H9 (cell line): ENCODE data around the gene RNU1-3. TPM values are rescaled to one million over a fixed set of nuclear protein-coding genes. Genes with fewer than 3 reads are reported as not detected.
A peak's percentile ranks its signal among the peaks of the same experiment; 100 is the strongest.
"Not testable (repeated sequence)": the region's sequence is repeated elsewhere in the genome, so short reads cannot be mapped to it uniquely, and the experiment has no call there.

Experiments used
- DNase-seq: peaks from one replicate; pipeline ENCODE4 v3.0.0-alpha.2; 2017
- H2AFZ ChIP-seq: one replicate; pipeline ENCODE4 v1.6.1; 2013; ENCODE audit warnings: mild to moderate bottlenecking, low read length, control low read depth, moderate library complexity
- H2AK5ac ChIP-seq: 2 replicates; pipeline ENCODE4 v1.6.1; 2013; ENCODE audit warnings: low read length, control low read depth, mixed read lengths; ENCODE audit not compliant: insufficient read length
- H2BK120ac ChIP-seq: one replicate; pipeline ENCODE4 v1.6.1; 2013; ENCODE audit warnings: low read depth, mild to moderate bottlenecking, low read length, control low read depth, inconsistent platforms; ENCODE audit not compliant: poor library complexity, severe bottlenecking
- H2BK12ac ChIP-seq: 2 replicates; pipeline ENCODE4 v1.6.1; 2013; ENCODE audit warnings: low read length, control low read depth, mixed read lengths, low read depth; ENCODE audit not compliant: insufficient read length
- H2BK15ac ChIP-seq: 2 replicates; pipeline ENCODE4 v1.6.1; 2013; ENCODE audit warnings: low read depth, low read length, control low read depth
- H2BK20ac ChIP-seq: one replicate; pipeline ENCODE4 v1.6.1; 2013; ENCODE audit warnings: low read depth, mild to moderate bottlenecking, low read length, control low read depth, inconsistent platforms; ENCODE audit not compliant: poor library complexity, severe bottlenecking
- H2BK5ac ChIP-seq: 2 replicates; pipeline ENCODE4 v1.6.1; 2013; ENCODE audit warnings: low read length, control low read depth, mixed read lengths; ENCODE audit not compliant: insufficient read length
- H3K14ac ChIP-seq: 2 replicates; pipeline ENCODE4 v1.6.1; 2013; ENCODE audit warnings: low read length, control low read depth; ENCODE audit not compliant: insufficient read depth
- H3K18ac ChIP-seq: 2 replicates; pipeline ENCODE4 v1.6.1; 2013; ENCODE audit warnings: low read depth, mild to moderate bottlenecking, mixed read lengths, low read length, control low read depth; ENCODE audit not compliant: insufficient read length
- H3K23ac ChIP-seq: 2 replicates; pipeline ENCODE4 v1.6.1; 2013; ENCODE audit warnings: low read length, control low read depth, mixed read lengths, low read depth; ENCODE audit not compliant: insufficient read length
- H3K23me2 ChIP-seq: 2 replicates; pipeline ENCODE4 v1.6.1; 2013; ENCODE audit warnings: low read depth, mild to moderate bottlenecking, mixed read lengths, low read length, control low read depth; ENCODE audit not compliant: insufficient read length, poor library complexity, severe bottlenecking
- H3K27ac ChIP-seq: 2 replicates; pipeline ENCODE4 v1.5.1; 2013; ENCODE audit warnings: low read length, control low read depth, mixed read lengths, low read depth; ENCODE audit not compliant: insufficient read length
- H3K27me3 ChIP-seq: 2 replicates; pipeline ENCODE4 v1.6.1; 2013; ENCODE audit warnings: low read length, control low read depth, inconsistent platforms; ENCODE audit not compliant: insufficient read depth
- H3K4ac ChIP-seq: 2 replicates; pipeline ENCODE4 v1.6.1; 2013; ENCODE audit warnings: low read depth, mild to moderate bottlenecking, control low read depth, inconsistent platforms, low read length, moderate library complexity
- H3K4me1 ChIP-seq: 2 replicates; pipeline ENCODE4 v1.6.1; 2013; ENCODE audit warnings: low read length, control low read depth, inconsistent platforms; ENCODE audit not compliant: insufficient read depth
- H3K4me2 ChIP-seq: 2 replicates; pipeline ENCODE4 v1.6.1; 2013; ENCODE audit warnings: low read length, control low read depth, mixed read lengths; ENCODE audit not compliant: insufficient read length, insufficient read depth
- H3K56ac ChIP-seq: 2 replicates; pipeline ENCODE4 v1.6.1; 2013; ENCODE audit warnings: low read depth, mild to moderate bottlenecking, mixed read lengths, low read length, control low read depth; ENCODE audit not compliant: insufficient read length
- H3K79me1 ChIP-seq: 2 replicates; pipeline ENCODE4 v1.6.1; 2013; ENCODE audit warnings: low read depth, mild to moderate bottlenecking, moderate library complexity, low read length, control low read depth, inconsistent platforms; ENCODE audit not compliant: insufficient read depth, poor library complexity, severe bottlenecking
- H3K79me2 ChIP-seq: 2 replicates; pipeline ENCODE4 v1.6.1; 2013; ENCODE audit warnings: low read length, control low read depth, inconsistent platforms; ENCODE audit not compliant: insufficient read depth
- H3K9ac ChIP-seq: 2 replicates; pipeline ENCODE4 v1.6.1; 2013; ENCODE audit warnings: low read length, control low read depth, mixed read lengths; ENCODE audit not compliant: insufficient read length; ENCODE audit errors: extremely low read depth
- H3K9me3 ChIP-seq: one replicate; pipeline ENCODE4 v1.6.1; 2013; ENCODE audit warnings: low read depth, low read length, inconsistent platforms; ENCODE audit not compliant: control insufficient read depth
- H3T11ph ChIP-seq: one replicate; pipeline ENCODE4 v1.6.1; 2013; ENCODE audit warnings: mild to moderate bottlenecking, low read length, control low read depth, inconsistent platforms
- H4K20me1 ChIP-seq: one replicate; pipeline ENCODE4 v1.6.1; 2013; ENCODE audit not compliant: control insufficient read depth, insufficient read length, insufficient read depth
- H4K5ac ChIP-seq: 2 replicates; pipeline ENCODE4 v1.6.1; 2013; ENCODE audit warnings: low read depth, mild to moderate bottlenecking, mixed read lengths, low read length, control low read depth; ENCODE audit not compliant: insufficient read length
- H4K8ac ChIP-seq: replicated peaks from 2 replicates; pipeline ENCODE4 v1.6.1; 2013; ENCODE audit warnings: low read length, control low read depth, mixed read lengths, low read depth; ENCODE audit not compliant: insufficient read length
- H4K91ac ChIP-seq: 2 replicates; pipeline ENCODE4 v1.6.1; 2013; ENCODE audit warnings: low read depth, mild to moderate bottlenecking, moderate library complexity, mixed read lengths, low read length, control low read depth; ENCODE audit not compliant: insufficient read length
- H3K27ac Mint-ChIP-seq, 3 experiments: 2 replicates in 2 of 3; 3 replicates in 1 of 3; pipeline ENCODE4 v1.8.0; 2020 to 2021; ENCODE audit warnings: mixed read lengths in 3 of 3, mild to moderate bottlenecking in 1 of 3, moderate library complexity in 1 of 3
- H3K27me3 Mint-ChIP-seq: 2 replicates; pipeline ENCODE4 v1.8.0; 2021; ENCODE audit warnings: low read depth, mild to moderate bottlenecking, moderate library complexity, mixed read lengths
- H3K36me3 Mint-ChIP-seq, 3 experiments: 2 replicates in 2 of 3; 3 replicates in 1 of 3; pipeline ENCODE4 v1.8.0; 2020 to 2021; ENCODE audit warnings: low read depth in 3 of 3, mixed read lengths in 3 of 3; ENCODE audit not compliant: insufficient read depth in 1 of 3
- H3K4me1 Mint-ChIP-seq, 2 experiments: 2 replicates each; pipeline ENCODE4 v1.8.0; 2020; ENCODE audit warnings: mixed read lengths in 2 of 2
- H3K4me3 Mint-ChIP-seq, 2 experiments: 2 replicates in 1 of 2; 3 replicates in 1 of 2; pipeline ENCODE4 v1.8.0; 2020 to 2021; ENCODE audit warnings: mild to moderate bottlenecking in 2 of 2, mixed read lengths in 2 of 2, moderate library complexity in 1 of 2
- H3K9me3 Mint-ChIP-seq, 2 experiments: 2 replicates in 1 of 2; 3 replicates in 1 of 2; pipeline ENCODE4 v1.8.0; 2020; ENCODE audit warnings: mild to moderate bottlenecking in 2 of 2, mixed read lengths in 2 of 2, moderate library complexity in 1 of 2
- CTCF ChIP-seq: fragments of 200-600 bp; sonication (generic); conservative IDR thresholded peaks from 3 replicates; pipeline ENCODE4 v1.8.0; 2021; ENCODE audit warnings: antibody characterized with exemption, mild to moderate bottlenecking
- WGBS: extraction: QIAGEN DNeasy Blood & Tissue Kit; methylation state at CpG from one replicate; pipeline ENCODE4 v1.1.7; 2013; ENCODE audit warnings: missing lambda C conversion rate, low lambda C conversion rate, mixed read lengths; ENCODE audit not compliant: insufficient read length; ENCODE audit errors: extremely low coverage; 5-methylcytosine and 5-hydroxymethylcytosine counted together
- total RNA-seq: library from RNA; stranded (reverse); gene quantifications from 2 replicates; pipeline ENCODE4 v1.2.1, GENCODE V29; 2021

The RNU1-3 gene
- total RNA-seq, 1 experiment from 2014 or later: 2,051 TPM

GRCh38 chr1:16684738-16685337 is 18.1 kb upstream of the RNU1-3 start:
- H3K4me1 Mint-ChIP-seq, H2BK20ac ChIP-seq, H2BK15ac ChIP-seq, H3K4me1 ChIP-seq, H2AFZ ChIP-seq, H3K27ac ChIP-seq, H3K18ac ChIP-seq, H3K27ac Mint-ChIP-seq, H3K9me3 ChIP-seq, H4K8ac ChIP-seq, H3K9ac ChIP-seq, H2BK5ac ChIP-seq, H2BK12ac ChIP-seq, H2AK5ac ChIP-seq, H3K79me1 ChIP-seq, H3K56ac ChIP-seq, DNase-seq, H2BK120ac ChIP-seq, H3K27me3 ChIP-seq, H3K14ac ChIP-seq, H4K5ac ChIP-seq, H3K23me2 ChIP-seq, H3K79me2 ChIP-seq, H3K4ac ChIP-seq, H3K4me3 Mint-ChIP-seq, H3K9me3 Mint-ChIP-seq, H4K20me1 ChIP-seq, H3T11ph ChIP-seq, H3K27me3 Mint-ChIP-seq, H4K91ac ChIP-seq, H3K23ac ChIP-seq, H3K36me3 Mint-ChIP-seq, H3K4me2 ChIP-seq: not testable (repeated sequence)
- peak; percentile 55 for TF ChIP-seq CTCF
- no CpG with 5 or more reads among the region's 4 CpGs for WGBS

- not testable (repeated sequence) for H4K8ac ChIP-seq, H2AFZ ChIP-seq, H4K20me1 ChIP-seq, H3K9me3 Mint-ChIP-seq, H2BK20ac ChIP-seq, H3K56ac ChIP-seq, H4K5ac ChIP-seq, H2AK5ac ChIP-seq, H3K9me3 ChIP-seq, H3K27me3 Mint-ChIP-seq, H2BK12ac ChIP-seq, H4K91ac ChIP-seq, H3K27ac Mint-ChIP-seq, H3K14ac ChIP-seq, H3K27me3 ChIP-seq, H3K4me1 Mint-ChIP-seq, H3K79me1 ChIP-seq, H3K4me2 ChIP-seq, H3K27ac ChIP-seq, H3K79me2 ChIP-seq, H3K18ac ChIP-seq, H3T11ph ChIP-seq, H3K23me2 ChIP-seq, H3K9ac ChIP-seq, H3K36me3 Mint-ChIP-seq, DNase-seq, H2BK120ac ChIP-seq, H3K4ac ChIP-seq, H3K23ac ChIP-seq, H3K4me1 ChIP-seq, H2BK5ac ChIP-seq, H2BK15ac ChIP-seq, H3K4me3 Mint-ChIP-seq
- WGBS: no CpG with 5 or more reads among the region's 2 CpGs
These were observed 17.4 kb upstream of the RNU1-3 start for GRCh38 chr1:16684152-16684551.
